ENCODE data around the gene PNPO. TPM values are rescaled to one million over a fixed set of nuclear protein-coding genes. Genes with fewer than 3 reads are reported as not detected.

The PNPO gene
- total and polyA plus RNA-seq, 2 of the 4 experiments (the other 2 are of a cell fraction) = 13.9 to 34.1 TPM

- Histone ChIP-seq H2BK5ac (ENCODE audit: low read depth, low read length, poor library complexity, severe bottlenecking) (no peak within 1 kb of the TSS), H3K9me3 (ENCODE audit: control insufficient read depth, insufficient read depth, low read length) (no peaks in the 10 kb centered on the region; the same call in 1 of the 2 replicates), H3K56ac (ENCODE audit: extremely low read depth, insufficient read depth, low read length) (no peak within 1 kb of the TSS), H3K4ac (ENCODE audit: low read depth, low read length) (no peak within 1 kb of the TSS), H4K5ac (ENCODE audit: low read depth, low read length) (no peak within 1 kb of the TSS), H4K91ac (ENCODE audit: insufficient read depth, low read depth, low read length) (no peak within 1 kb of the TSS), H3K27ac (ENCODE audit: insufficient read depth, low read length) (no peak within 1 kb of the TSS), H3K18ac (ENCODE audit: low read depth, low read length) (no peak within 1 kb of the TSS), H3K4me3 (ENCODE audit: insufficient read depth, low read depth, low read length) (no peak within 1 kb of the TSS), H3K36me3 (ENCODE audit: control insufficient read depth, insufficient read depth, low read length) (no peaks in the 10 kb centered on the region), H2AK5ac (ENCODE audit: low read depth, low read length) (no peak within 1 kb of the TSS), H2AFZ (replicated peaks; ENCODE audit: low read length, poor library complexity) (no peak within 1 kb of the TSS), H4K20me1 (ENCODE audit: insufficient read depth, low read length) (no peaks in the 10 kb centered on the region), H3K79me1 (ENCODE audit: low read depth in 1 of 2, low read length in 2 of 2) (no peaks in the 10 kb centered on the region), H3K9me1 (ENCODE audit: insufficient read depth, low read length) (no peaks in the 10 kb centered on the region), H3K4me2 (ENCODE audit: low read depth, low read length) (no peak within 1 kb of the TSS), H3K4me1 (ENCODE audit: control insufficient read depth, insufficient read depth, low read length) (peaks cover 5% of the 10 kb centered on the region; the same call in 1 of the 2 replicates), H3K14ac (replicated peaks; ENCODE audit: low read depth, low read length) (no peak within 1 kb of the TSS), H3K9ac (ENCODE audit: low read depth, low read length) (no peak within 1 kb of the TSS), H2BK120ac (ENCODE audit: low read depth, low read length) (no peak within 1 kb of the TSS), H2BK15ac (ENCODE audit: low read depth, low read length) (no peak within 1 kb of the TSS), H2AK9ac (replicated peaks; ENCODE audit: low read depth, low read length, poor library complexity) (peak within 1 kb of the TSS; percentile 76), H2BK20ac (ENCODE audit: low read depth, low read length) (no peak within 1 kb of the TSS), H3K27me3 (ENCODE audit: control insufficient read depth, insufficient read depth, low read length) (peaks cover 8% of the 10 kb centered on the region), H4K8ac (ENCODE audit: low read depth in 2 of 2, low read length in 2 of 2) (no peak within 1 kb of the TSS), H3K23ac (ENCODE audit: low read depth, low read length) (no peak within 1 kb of the TSS)
- WGBS, 2 experiments (ENCODE audit: extremely low coverage in 2 of 2, insufficient read length in 1 of 2) = 38% methylated on average over 5 of the region's 16 CpGs; no CpG with 5 or more reads in 1 of the 2 experiments
- DNase-seq (no peak), ATAC-seq (ENCODE audit: low read depth) (peak; percentile 21; the same call in 1 of the 2 replicates)
- in situ Hi-C loops (cut with MboI; ENCODE audit: low sequenced_read_pairs) (no loop called here), dilution Hi-C loops (cut with HindIII; ENCODE audit: low sequenced_read_pairs, unreplicated experiment) (no loop called here), intact Hi-C loops (cut with micrococcal nuclease) (no loop called here)
- POLR2A ChIA-PET (ENCODE audit: unreplicated experiment) = no interaction called here
- BruUV-seq (replicated peaks) = no TSS peak
- TF ChIP-seq SMC3 (IDR thresholded peaks at IDR 0.05; ENCODE audit: low read depth, low read length) (no peak), NFE2L2 (IDR thresholded peaks at IDR 0.05; ENCODE audit: low read depth, low read length) (no peak), RAD21 (IDR thresholded peaks at IDR 0.05; ENCODE audit: low read length) (no peak), USF2 (IDR thresholded peaks at IDR 0.05; ENCODE audit: low read depth, low read length) (no peak), CHD1 (IDR thresholded peaks at IDR 0.05; ENCODE audit: low read depth, low read length) (no peak), BHLHE40 (IDR thresholded peaks at IDR 0.05; ENCODE audit: low read depth, low read length) (no peak), POLR2A (IDR thresholded peaks at IDR 0.05; ENCODE audit: low read depth, low read length) (no peak), FOS (IDR thresholded peaks at IDR 0.05; ENCODE audit: low read depth, low read length) (no peak), CEBPB (IDR thresholded peaks at IDR 0.05; ENCODE audit: low read depth, low read length) (no peak)
- CTCF ChIA-PET = interaction anchor here (1.7 kb wide), 1 partner anchor 13 kb away, joined by 4 read pairs; the partner anchor contains the start of gene CDK5RAP3
Observed at GRCh38 chr17:47957591-47958490, 16.5 kb downstream of the PNPO start, which contains the start of gene PRR15L. TSS of gene PRR15L (minus strand) at chr17:47957883. CDS start at chr17:47953234, 4,649 bp downstream.
